Cardiac muscle cell (in vitro differentiated cells and primary cell): ENCODE measurements around the gene ZFAND5. TPM values are rescaled to one million over a fixed set of nuclear protein-coding genes. Genes with fewer than 3 reads are reported as not detected.

ENCODE experiments used
- DNase-seq, 2 donors: peaks; one replicate each; pipeline versions ENCODE4 v3.0.0 to v3.0.0-alpha.2; 2010 to 2017; ENCODE audit warnings: low read depth in 1 of 2, low spot score in 1 of 2
- H3K27ac ChIP-seq: fragments of 200-600 bp; sonication (generic); 2 replicates; pipeline ENCODE4 v1.5.1; 2016
- H3K27me3 ChIP-seq: fragments of 200-600 bp; sonication (generic); 2 replicates; pipeline ENCODE4 v1.6.0; 2016; ENCODE audit warnings: control low read depth
- H3K36me3 ChIP-seq: fragments of 200-600 bp; sonication (generic); 2 replicates; pipeline ENCODE4 v1.5.1; 2016; ENCODE audit warnings: control low read depth
- H3K4me1 ChIP-seq: fragments of 200-600 bp; sonication (generic); 2 replicates; pipeline ENCODE4 v1.8.1; 2017; ENCODE audit warnings: low read depth, mild to moderate bottlenecking, mixed run types
- H3K4me3 ChIP-seq: fragments of 200-600 bp; sonication (generic); 2 replicates; pipeline ENCODE4 v1.5.1; 2016; ENCODE audit warnings: mild to moderate bottlenecking
- H3K9me3 ChIP-seq: fragments of 200-600 bp; sonication (generic); 2 replicates; pipeline ENCODE4 v1.5.1; 2017; ENCODE audit warnings: low read depth, mild to moderate bottlenecking, control low read depth
- CTCF ChIP-seq: IDR thresholded peaks from 2 replicates; pipeline ENCODE4 v1.5.1; 2012; ENCODE audit warnings: low read depth, mild to moderate bottlenecking, low read length
- polyA plus RNA-seq: library from polyadenylated mRNA; unstranded; fragments of >200 nt; fragmentation: Nextera tagmentation; extraction: Ambion mirVana; gene quantifications from 2 replicates; pipeline ENCODE4 v1.2.1, GENCODE V29; 2016
- total RNA-seq: library from RNA; depleted of rRNA; stranded (reverse); fragments of >200 nt; gene quantifications from 2 replicates; pipeline ENCODE4 v1.2.3, GENCODE V29; 2016

Gene ZFAND5
- total and polyA plus RNA-seq, 2 experiments from 2014 or later: 152 to 188 TPM

- no peak for DNase-seq
- Histone ChIP-seq H3K36me3 (no peaks in the 10 kb centered on the region), H3K27ac (no peak overlapping the region), H3K4me3 (no peak overlapping the region), H3K9me3 (no peaks in the 10 kb centered on the region), H3K27me3 (no peaks in the 10 kb centered on the region), H3K4me1 (no peaks in the 10 kb centered on the region)
- TF ChIP-seq CTCF: no peak
Observed at GRCh38 chr9:72304538-72304937, 60.5 kb downstream of the ZFAND5 start.

Other genes with a start within 250 kb of the ZFAND5 start
- 0.18 and 0.21 TPM in 2 replicates for gene GDA, start 215.8 kb downstream of the ZFAND5 start, total RNA-seq
- 0.46 and 0.59 TPM in 2 replicates for gene GDA, start 215.8 kb downstream of the ZFAND5 start, polyA plus RNA-seq
- not detected in 2 replicates for gene TMC1, start 156.4 kb upstream of the ZFAND5 start, total RNA-seq
- gene TMC1, start 156.4 kb upstream of the ZFAND5 start, polyA plus RNA-seq: not detected in 2 replicates